Fibroblast of lung (primary cell): ENCODE results near the gene CRYBB2.
"Not testable (repeated sequence)": the region's sequence is repeated elsewhere in the genome, so short reads cannot be mapped to it uniquely, and the experiment has no call there.

Source experiments
- EZH2 ChIP-seq: IDR thresholded peaks from 2 replicates; pipeline ENCODE4 v1.5.1; 2012; ENCODE audit warnings: low read length, control low read depth, mild to moderate bottlenecking; ENCODE audit errors: missing control alignments
- TF ChIP-seq, protein P1 (sequence below), 2 donors: IDR thresholded peaks in 1 of 2; conservative IDR thresholded peaks in 1 of 2; 1 replicate in 1 of 2; 2 replicates in 1 of 2; pipeline ENCODE4 v1.5.1; 2011 to 2012; ENCODE audit warnings: low read length in 2 of 2, control low read depth in 1 of 2, inconsistent platforms in 1 of 2, low read depth in 1 of 2, mild to moderate bottlenecking in 1 of 2

DNA sequence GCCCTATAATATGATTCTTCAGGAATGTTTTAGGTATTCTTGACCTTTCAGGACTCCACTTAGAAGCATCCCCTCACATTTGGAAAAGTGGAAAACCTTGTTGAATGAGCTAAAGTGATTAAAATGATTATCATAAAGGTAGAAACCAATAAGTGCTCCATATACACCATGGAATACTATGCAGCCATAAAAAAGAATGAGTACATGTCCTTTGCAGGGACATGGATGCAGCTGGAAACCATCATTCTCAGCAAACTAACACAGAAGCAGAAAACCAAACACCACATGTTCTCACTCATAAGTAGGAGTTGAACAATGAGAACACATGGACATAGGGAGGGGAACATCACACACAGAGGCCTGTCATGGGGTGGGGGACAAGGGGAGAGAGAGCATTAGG, 14.3 kb downstream of the CRYBB2 start:
- TF ChIP-seq, protein P1, sequence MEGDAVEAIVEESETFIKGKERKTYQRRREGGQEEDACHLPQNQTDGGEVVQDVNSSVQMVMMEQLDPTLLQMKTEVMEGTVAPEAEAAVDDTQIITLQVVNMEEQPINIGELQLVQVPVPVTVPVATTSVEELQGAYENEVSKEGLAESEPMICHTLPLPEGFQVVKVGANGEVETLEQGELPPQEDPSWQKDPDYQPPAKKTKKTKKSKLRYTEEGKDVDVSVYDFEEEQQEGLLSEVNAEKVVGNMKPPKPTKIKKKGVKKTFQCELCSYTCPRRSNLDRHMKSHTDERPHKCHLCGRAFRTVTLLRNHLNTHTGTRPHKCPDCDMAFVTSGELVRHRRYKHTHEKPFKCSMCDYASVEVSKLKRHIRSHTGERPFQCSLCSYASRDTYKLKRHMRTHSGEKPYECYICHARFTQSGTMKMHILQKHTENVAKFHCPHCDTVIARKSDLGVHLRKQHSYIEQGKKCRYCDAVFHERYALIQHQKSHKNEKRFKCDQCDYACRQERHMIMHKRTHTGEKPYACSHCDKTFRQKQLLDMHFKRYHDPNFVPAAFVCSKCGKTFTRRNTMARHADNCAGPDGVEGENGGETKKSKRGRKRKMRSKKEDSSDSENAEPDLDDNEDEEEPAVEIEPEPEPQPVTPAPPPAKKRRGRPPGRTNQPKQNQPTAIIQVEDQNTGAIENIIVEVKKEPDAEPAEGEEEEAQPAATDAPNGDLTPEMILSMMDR (conservative IDR thresholded peaks at IDR 0.05 in 1 of 2, IDR thresholded peaks at IDR 0.05 in 1 of 2; ENCODE audit: low read depth in 1 of 2, low read length in 2 of 2), result not testable (repeated sequence)
- TF ChIP-seq EZH2, result not testable (repeated sequence)
